WI38 (cell line): ENCODE data around the gene TMEM217.
"Not testable (repeated sequence)": the region's sequence is repeated elsewhere in the genome, so short reads cannot be mapped to it uniquely, and the experiment has no call there.

Experiments
- H3K4me3 ChIP-seq: 2 replicates; pipeline ENCODE4 v1.5.1; 2011; ENCODE audit warnings: low read depth, mild to moderate bottlenecking, control low read depth, low read length
- CTCF ChIP-seq: IDR thresholded peaks from 2 replicates; pipeline ENCODE4 v1.5.1; 2012; ENCODE audit warnings: low read depth, mild to moderate bottlenecking, control low read depth, low read length

TMEM217 gene

DNA sequence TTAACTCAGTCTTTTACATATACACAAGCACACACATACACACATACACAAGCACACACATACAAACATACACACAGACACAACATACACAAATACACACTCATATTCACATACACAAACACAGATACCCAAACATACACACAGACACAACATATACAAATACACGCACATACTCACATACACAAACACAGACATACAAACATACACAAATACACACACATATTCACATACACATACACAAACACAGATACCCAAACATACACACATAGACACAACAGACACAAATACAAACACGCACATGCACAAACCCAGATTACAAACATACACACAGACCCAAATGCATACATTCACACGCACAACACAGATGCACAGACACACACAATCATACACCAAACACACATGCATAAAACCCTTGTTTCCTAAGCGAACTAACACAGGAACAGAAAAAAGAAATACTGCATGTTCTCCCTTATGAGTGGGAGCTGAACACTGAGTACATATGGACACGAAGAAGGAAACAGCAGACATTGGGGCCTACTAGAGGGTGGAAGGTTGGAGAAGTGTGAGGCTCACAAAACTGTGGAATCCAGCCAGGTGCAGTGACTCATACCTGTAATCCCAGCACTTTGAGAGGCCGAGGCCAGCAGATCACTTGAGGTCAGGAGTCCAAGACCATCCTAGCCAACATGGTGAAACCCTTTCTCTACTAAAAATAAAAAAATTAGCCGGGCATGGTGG, 53.8 kb downstream of the TMEM217 start:
- no peak overlapping the region for H3K4me3 ChIP-seq
- no peak for TF ChIP-seq CTCF

- no peak overlapping the region for H3K4me3 ChIP-seq
- TF ChIP-seq CTCF: no peak
Measured at GRCh38 chr6:37202788-37203491, 55.0 kb downstream of the TMEM217 start.

DNA sequence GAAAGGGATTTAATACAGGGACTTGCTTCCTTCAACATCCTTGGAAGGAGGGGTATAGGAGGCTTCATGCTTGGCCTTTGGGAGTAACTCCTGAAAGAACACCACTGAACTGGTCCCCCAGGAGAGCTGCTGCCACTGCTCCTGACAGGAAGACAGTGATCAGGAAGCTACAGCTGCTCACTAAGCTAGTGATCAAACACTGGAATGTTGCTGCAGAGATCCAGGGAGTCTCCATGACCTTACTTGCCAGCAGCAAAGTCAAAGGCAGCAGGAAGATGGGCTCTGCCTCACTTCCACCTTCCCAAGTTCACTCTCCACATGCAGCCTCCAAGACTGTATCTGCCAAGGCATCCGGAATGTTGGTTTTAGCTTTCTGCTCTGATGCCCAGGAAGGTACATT, 56.2 kb downstream of the TMEM217 start:
- TF ChIP-seq CTCF: no peak

GRCh38 chr6:37200085-37200484, 57.9 kb downstream of the TMEM217 start:
- TF ChIP-seq CTCF: no peak

More for the DNA sequence above, 56.2 kb downstream of the TMEM217 start:
- H3K4me3 ChIP-seq: no peak overlapping the region

DNA sequence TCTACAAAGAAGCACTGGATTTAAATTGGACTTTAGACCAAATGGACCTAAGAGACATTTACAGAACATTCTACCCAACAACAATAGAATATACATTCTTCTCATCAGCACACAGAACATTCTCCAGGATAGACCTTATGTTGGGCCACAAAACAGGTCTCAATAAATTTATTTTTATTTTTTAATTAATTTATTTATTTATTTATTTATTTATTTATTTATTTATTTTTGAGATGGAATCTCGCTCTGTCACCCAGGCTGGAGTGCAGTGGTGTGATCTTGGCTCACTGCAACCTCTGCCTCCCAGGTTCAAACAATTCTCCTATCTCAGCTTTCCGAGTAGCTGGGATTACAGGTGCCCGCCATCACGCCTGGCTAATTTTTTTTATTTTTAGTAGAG, 61.5 kb downstream of the TMEM217 start:
- H3K4me3 ChIP-seq: not testable (repeated sequence)

More at GRCh38 chr6:37200085-37200484, 57.9 kb downstream of the TMEM217 start:
- no peak overlapping the region for H3K4me3 ChIP-seq

DNA sequence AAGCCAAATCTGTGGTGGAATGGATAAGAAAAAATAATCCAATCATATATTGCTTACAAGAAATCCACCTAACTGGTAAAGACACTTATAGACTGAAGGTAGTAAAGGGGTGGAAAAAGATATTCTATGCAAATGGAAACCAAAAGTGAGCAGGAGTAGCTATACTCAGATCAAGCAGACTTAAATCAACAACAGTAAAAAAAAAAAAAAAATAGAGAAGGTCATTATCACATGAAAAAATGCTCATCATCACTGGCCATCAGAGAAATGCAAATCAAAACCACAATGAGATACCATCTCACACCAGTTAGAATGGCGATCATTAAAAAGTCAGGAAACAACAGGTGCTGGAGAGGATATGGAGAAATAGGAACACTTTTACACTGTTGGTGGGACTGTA, 63.1 kb downstream of the TMEM217 start:
- not testable (repeated sequence) for H3K4me3 ChIP-seq

DNA sequence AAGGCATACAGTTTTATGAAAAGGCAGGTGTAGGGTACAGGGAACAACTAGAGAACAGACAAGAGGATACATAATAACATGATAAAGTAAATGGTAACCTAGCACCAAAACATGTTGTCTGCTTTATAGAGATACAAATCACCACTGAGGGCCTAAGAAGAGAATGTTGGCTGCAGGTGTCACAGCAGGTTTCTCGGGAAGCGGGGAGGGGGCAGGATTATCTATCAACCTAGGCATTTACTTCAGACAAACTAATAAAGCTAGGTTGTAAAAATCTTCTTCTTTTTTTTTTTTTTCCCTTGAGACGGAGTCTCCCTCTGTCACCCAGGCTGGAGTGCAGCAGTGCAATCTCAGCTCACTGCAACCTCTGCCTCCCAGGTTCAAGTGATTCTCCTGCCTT, 65.3 kb downstream of the TMEM217 start:
- no peak overlapping the region for H3K4me3 ChIP-seq
- no peak for TF ChIP-seq CTCF

GRCh38 chr6:37190159-37190535, 67.8 kb downstream of the TMEM217 start:
- TF ChIP-seq CTCF: no peak
- H3K4me3 ChIP-seq: no peak overlapping the region
